Measurements from ENCODE around the gene VIM.

The VIM gene

GRCh38 chr10:17229967-17230682, 2.1 kb downstream of the VIM start:
- Histone ChIP-seq H3K36me3 (ENCODE audit: insufficient read depth, low read length) (peaks cover 41% of the 10 kb centered on the region), H3K9me3 (ENCODE audit: low read depth, low read length) (no peaks in the 10 kb centered on the region), H3K9ac (ENCODE audit: insufficient read length) (peak overlapping the region; percentile 62), H3K27ac (peak overlapping the region; percentile 31; the same call in 1 of the 2 replicates), H3K4me3 (peak overlapping the region; percentile 88)
- TF ChIP-seq FOXP2 (optimal IDR thresholded peaks at IDR 0.05; ENCODE audit: control extremely low read depth, extremely low read length, insufficient read depth), result no peak
- TF ChIP-seq POLR2AphosphoS5 (IDR thresholded peaks at IDR 0.05; ENCODE audit: borderline replicate concordance, low read depth, low read length), result peak; percentile 48; the same call in 1 of the 2 replicates
- peak; percentile 39 for DNase-seq (ENCODE audit: low read depth, low spot score)

- Histone ChIP-seq H3K4me3 (no peak overlapping the region), H3K27ac (no peak overlapping the region), H3K9ac (ENCODE audit: insufficient read length) (no peak overlapping the region)
Measured at GRCh38 chr10:17231788-17232187, 3.7 kb downstream of the VIM start.

GRCh38 chr10:17232276-17232960, 4.4 kb downstream of the VIM start:
- no peak for TF ChIP-seq FOXP2 (optimal IDR thresholded peaks at IDR 0.05; ENCODE audit: control extremely low read depth, extremely low read length, insufficient read depth)
- no peak for TF ChIP-seq EZH2 (IDR thresholded peaks at IDR 0.05)
- no peak for TF ChIP-seq POLR2AphosphoS5 (IDR thresholded peaks at IDR 0.05; ENCODE audit: borderline replicate concordance, low read depth, low read length)
- H3K9ac ChIP-seq (ENCODE audit: insufficient read length), result no peak overlapping the region
- H3K9me3 ChIP-seq (ENCODE audit: low read depth, low read length), result no peaks in the 10 kb centered on the region
- H3K27ac ChIP-seq, result no peak overlapping the region
- no peak for DNase-seq (ENCODE audit: low read depth, low spot score)
- H3K36me3 ChIP-seq (ENCODE audit: insufficient read depth, low read length), result peaks cover 64% of the 10 kb centered on the region
- no peak overlapping the region for H3K4me3 ChIP-seq

More at GRCh38 chr10:17231788-17232187, 3.7 kb downstream of the VIM start:
- Histone ChIP-seq H3K36me3 (ENCODE audit: insufficient read depth, low read length) (peaks cover 58% of the 10 kb centered on the region), H3K9me3 (ENCODE audit: low read depth, low read length) (no peaks in the 10 kb centered on the region)
- DNase-seq (ENCODE audit: low read depth, low spot score), result no peak
- TF ChIP-seq FOXP2 (optimal IDR thresholded peaks at IDR 0.05; ENCODE audit: control extremely low read depth, extremely low read length, insufficient read depth) (no peak), EZH2 (IDR thresholded peaks at IDR 0.05) (no peak), POLR2AphosphoS5 (IDR thresholded peaks at IDR 0.05; ENCODE audit: borderline replicate concordance, low read depth, low read length) (no peak)

GRCh38 chr10:17233286-17233991, 5.4 kb downstream of the VIM start:
- H3K9me3 ChIP-seq (ENCODE audit: low read depth, low read length), result no peaks in the 10 kb centered on the region
- H3K9ac ChIP-seq (ENCODE audit: insufficient read length), result no peak overlapping the region
- no peak overlapping the region for H3K27ac ChIP-seq
- TF ChIP-seq EZH2 (IDR thresholded peaks at IDR 0.05), result no peak
- TF ChIP-seq POLR2AphosphoS5 (IDR thresholded peaks at IDR 0.05; ENCODE audit: borderline replicate concordance, low read depth, low read length), result no peak
- TF ChIP-seq FOXP2 (optimal IDR thresholded peaks at IDR 0.05; ENCODE audit: control extremely low read depth, extremely low read length, insufficient read depth), result no peak
- DNase-seq (ENCODE audit: low read depth, low spot score), result no peak
- H3K36me3 ChIP-seq (ENCODE audit: insufficient read depth, low read length), result peaks cover 66% of the 10 kb centered on the region
- H3K4me3 ChIP-seq, result no peak overlapping the region

GRCh38 chr10:17234431-17234945, 6.4 kb downstream of the VIM start:
- no peak for TF ChIP-seq POLR2AphosphoS5 (IDR thresholded peaks at IDR 0.05; ENCODE audit: borderline replicate concordance, low read depth, low read length)
- no peak for TF ChIP-seq FOXP2 (optimal IDR thresholded peaks at IDR 0.05; ENCODE audit: control extremely low read depth, extremely low read length, insufficient read depth)
- TF ChIP-seq EZH2 (IDR thresholded peaks at IDR 0.05), result no peak
- peaks cover 66% of the 10 kb centered on the region for H3K36me3 ChIP-seq (ENCODE audit: insufficient read depth, low read length)
- H3K27ac ChIP-seq, result no peak overlapping the region
- H3K4me3 ChIP-seq, result no peak overlapping the region
- H3K9ac ChIP-seq (ENCODE audit: insufficient read length), result no peak overlapping the region
- no peak for DNase-seq (ENCODE audit: low read depth, low spot score)
- no peaks in the 10 kb centered on the region for H3K9me3 ChIP-seq (ENCODE audit: low read depth, low read length)

GRCh38 chr10:17235136-17235535, 7.1 kb downstream of the VIM start:
- no peak overlapping the region for H3K4me3 ChIP-seq
- H3K36me3 ChIP-seq (ENCODE audit: insufficient read depth, low read length), result peaks cover 66% of the 10 kb centered on the region
- no peak for DNase-seq (ENCODE audit: low read depth, low spot score)
- TF ChIP-seq FOXP2 (optimal IDR thresholded peaks at IDR 0.05; ENCODE audit: control extremely low read depth, extremely low read length, insufficient read depth), result no peak
- TF ChIP-seq POLR2AphosphoS5 (IDR thresholded peaks at IDR 0.05; ENCODE audit: borderline replicate concordance, low read depth, low read length), result no peak
- no peak for TF ChIP-seq EZH2 (IDR thresholded peaks at IDR 0.05)
- no peak overlapping the region for H3K27ac ChIP-seq
- no peak overlapping the region for H3K9ac ChIP-seq (ENCODE audit: insufficient read length)
- H3K9me3 ChIP-seq (ENCODE audit: low read depth, low read length), result no peaks in the 10 kb centered on the region

GRCh38 chr10:17236468-17237148, 8.6 kb downstream of the VIM start:
- Histone ChIP-seq H3K9me3 (ENCODE audit: low read depth, low read length) (no peaks in the 10 kb centered on the region), H3K4me3 (no peak overlapping the region), H3K27ac (no peak overlapping the region), H3K36me3 (ENCODE audit: insufficient read depth, low read length) (peaks cover 58% of the 10 kb centered on the region), H3K9ac (ENCODE audit: insufficient read length) (no peak overlapping the region)
- no peak for DNase-seq (ENCODE audit: low read depth, low spot score)
- TF ChIP-seq FOXP2 (optimal IDR thresholded peaks at IDR 0.05; ENCODE audit: control extremely low read depth, extremely low read length, insufficient read depth) (no peak), POLR2AphosphoS5 (IDR thresholded peaks at IDR 0.05; ENCODE audit: borderline replicate concordance, low read depth, low read length) (no peak), EZH2 (IDR thresholded peaks at IDR 0.05) (no peak)

Data from SK-N-MC (cell line).